Measurements from ENCODE around the gene CA5B.

The CA5B gene

GRCh38 chrX:15758140-15758539 is 20.1 kb downstream of the CA5B start:
- TF ChIP-seq, protein P1, sequence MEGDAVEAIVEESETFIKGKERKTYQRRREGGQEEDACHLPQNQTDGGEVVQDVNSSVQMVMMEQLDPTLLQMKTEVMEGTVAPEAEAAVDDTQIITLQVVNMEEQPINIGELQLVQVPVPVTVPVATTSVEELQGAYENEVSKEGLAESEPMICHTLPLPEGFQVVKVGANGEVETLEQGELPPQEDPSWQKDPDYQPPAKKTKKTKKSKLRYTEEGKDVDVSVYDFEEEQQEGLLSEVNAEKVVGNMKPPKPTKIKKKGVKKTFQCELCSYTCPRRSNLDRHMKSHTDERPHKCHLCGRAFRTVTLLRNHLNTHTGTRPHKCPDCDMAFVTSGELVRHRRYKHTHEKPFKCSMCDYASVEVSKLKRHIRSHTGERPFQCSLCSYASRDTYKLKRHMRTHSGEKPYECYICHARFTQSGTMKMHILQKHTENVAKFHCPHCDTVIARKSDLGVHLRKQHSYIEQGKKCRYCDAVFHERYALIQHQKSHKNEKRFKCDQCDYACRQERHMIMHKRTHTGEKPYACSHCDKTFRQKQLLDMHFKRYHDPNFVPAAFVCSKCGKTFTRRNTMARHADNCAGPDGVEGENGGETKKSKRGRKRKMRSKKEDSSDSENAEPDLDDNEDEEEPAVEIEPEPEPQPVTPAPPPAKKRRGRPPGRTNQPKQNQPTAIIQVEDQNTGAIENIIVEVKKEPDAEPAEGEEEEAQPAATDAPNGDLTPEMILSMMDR (IDR thresholded peaks at IDR 0.05), result no peak

GRCh38 chrX:15761564-15762191 is 23.6 kb downstream of the CA5B start:
- TF ChIP-seq, protein P1 (IDR thresholded peaks at IDR 0.05), result peak; percentile 64

DNA sequence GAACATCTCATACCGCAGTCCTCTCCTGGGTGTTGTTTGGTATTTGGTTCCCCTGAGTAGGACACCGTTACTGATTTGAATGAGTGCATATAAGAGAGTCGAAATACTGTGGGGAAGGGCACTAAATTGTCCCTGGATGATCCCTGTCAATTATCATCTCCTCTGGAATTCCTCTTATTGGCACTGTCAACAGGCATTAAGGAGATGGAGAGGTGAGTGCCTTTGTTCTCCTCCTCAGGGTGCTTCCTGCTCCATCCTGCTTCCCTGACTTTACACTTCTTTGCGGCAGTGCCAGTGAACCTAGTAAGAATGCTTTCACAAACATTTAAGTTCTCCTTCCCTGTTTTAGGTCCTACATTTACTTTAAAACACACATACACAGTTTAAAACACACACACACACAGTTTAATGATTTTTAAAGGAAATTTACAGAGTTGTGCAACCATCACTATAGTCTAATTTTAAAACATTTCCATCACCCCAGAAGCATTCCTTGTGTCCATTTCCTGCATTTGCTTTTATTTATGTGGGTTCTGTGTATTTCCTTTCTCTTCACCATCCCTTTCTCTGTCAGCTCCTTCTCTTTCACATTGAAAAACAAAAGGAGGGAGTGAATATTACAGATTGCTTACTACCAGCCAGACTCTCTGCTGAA is 31.4 kb downstream of the CA5B start:
- TF ChIP-seq, protein P1 (IDR thresholded peaks at IDR 0.05), result no peak

GRCh38 chrX:15781961-15782699 is 44.1 kb downstream of the CA5B start:
- TF ChIP-seq, protein P1 (IDR thresholded peaks at IDR 0.05), result no peak

DNA sequence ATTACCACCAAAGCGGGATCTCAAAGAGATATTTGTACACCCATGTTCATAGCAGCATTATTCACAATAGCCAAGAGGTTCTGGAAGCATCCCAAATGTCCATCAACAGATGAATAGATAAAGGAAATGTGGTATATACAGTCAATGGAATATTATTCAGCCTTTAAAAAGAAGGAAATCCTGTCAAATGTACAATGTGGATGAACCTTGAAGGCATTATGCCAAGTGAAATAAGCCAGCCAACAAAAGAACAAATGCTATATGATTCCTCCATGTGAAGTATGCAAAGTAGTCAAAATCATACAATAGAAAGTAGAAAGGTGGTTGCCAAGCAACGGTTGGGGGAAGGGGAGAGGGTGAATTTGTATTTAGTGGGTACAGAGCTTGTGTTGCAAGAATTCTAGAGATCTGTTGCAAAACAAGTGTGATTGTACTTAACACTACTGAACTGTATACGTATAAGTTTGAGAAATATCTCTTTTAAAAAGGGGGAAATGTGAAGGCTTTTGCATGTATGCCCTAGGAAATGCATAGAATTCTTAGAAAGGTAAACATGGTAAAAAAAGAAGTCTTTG is 47.2 kb downstream of the CA5B start:
- TF ChIP-seq, protein P1 (IDR thresholded peaks at IDR 0.05), result no peak

DNA sequence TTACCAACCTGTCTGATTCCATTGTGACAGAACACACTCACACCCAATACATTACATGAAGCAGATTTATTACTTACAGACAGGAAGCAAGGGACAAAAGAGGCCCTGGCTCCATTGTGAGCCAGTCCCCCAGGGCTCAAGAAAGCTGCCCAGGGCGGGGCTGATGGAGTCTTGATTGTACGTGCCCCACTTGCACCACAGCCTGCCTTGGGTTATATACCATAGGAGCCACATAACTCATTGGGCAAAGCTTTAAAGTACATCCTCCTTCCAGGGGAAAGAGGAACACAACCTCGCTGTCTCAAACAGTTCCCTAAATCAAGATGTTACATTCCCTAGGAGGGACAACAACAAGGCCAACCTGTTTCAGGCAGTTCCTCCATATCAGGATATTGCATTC is 48.8 kb downstream of the CA5B start:
- TF ChIP-seq, protein P1 (IDR thresholded peaks at IDR 0.05), result no peak

GRCh38 chrX:15789979-15790768 is 52.1 kb downstream of the CA5B start, which contains the start of gene ZRSR2:
TSS of gene ZRSR2 (plus strand) at chrX:15790484. CDS start at chrX:15790496, 12 bp downstream.
- TF ChIP-seq, protein P1 (IDR thresholded peaks at IDR 0.05), result no peak
